Omental fat pad (tissue), 4 donors: ENCODE measurements around the gene CCDC120. TPM values are rescaled to one million over a fixed set of nuclear protein-coding genes. Genes with fewer than 3 reads are reported as not detected.

Experiments used
- ATAC-seq: fragments of 150-250 bp; one replicate; pipeline ENCODE4 v1.9.1; 2016; ENCODE audit warnings: mild to moderate bottlenecking, moderate library complexity; ENCODE audit not compliant: low FRiP score
- DNase-seq: peaks from one replicate; pipeline ENCODE4 v3.0.0-alpha.2; 2019; ENCODE audit warnings: low spot score
- CTCF ChIP-seq, 3 donors: fragments of 450-650 bp; IDR thresholded peaks; one replicate each; pipeline ENCODE4 v1.5.1; 2016 to 2017; ENCODE audit warnings: antibody characterized with exemption in 3 of 3, mild to moderate bottlenecking in 3 of 3, moderate library complexity in 2 of 3
- small RNA-seq: library from RNA; depleted of rRNA; stranded (forward); fragments of <200 nt; gene quantifications from one replicate; pipeline ENCODE3, GENCODE V24; 2016
- total RNA-seq, 4 donors: library from RNA; depleted of rRNA; stranded (reverse); fragments of >200 nt; gene quantifications; one replicate each; pipeline ENCODE4 v1.1.0, GENCODE V29; 2016

CCDC120 gene
- total RNA-seq, 4 donors from 2014 or later = 1.1 to 3.2 (median 2.5) TPM

GRCh38 chrX:49111791-49112190 is 53.0 kb downstream of the CCDC120 start:
- no peak for ATAC-seq
- no peak for TF ChIP-seq CTCF (IDR thresholded peaks at IDR 0.05)
- DNase-seq = no peak

GRCh38 chrX:49116076-49116475 is 57.3 kb downstream of the CCDC120 start:
- TF ChIP-seq CTCF (IDR thresholded peaks at IDR 0.05) = no peak
- DNase-seq (no peak), ATAC-seq (no peak)

GRCh38 chrX:49116716-49117115 is 57.9 kb downstream of the CCDC120 start:
- ATAC-seq = no peak

GRCh38 chrX:49117581-49117980 is 58.8 kb downstream of the CCDC120 start:
- ATAC-seq = no peak
- no peak for DNase-seq
- TF ChIP-seq CTCF (IDR thresholded peaks at IDR 0.05) = no peak

More at GRCh38 chrX:49116716-49117115, 57.9 kb downstream of the CCDC120 start:
- DNase-seq = no peak
- no peak for TF ChIP-seq CTCF (IDR thresholded peaks at IDR 0.05)

Small RNA genes lying within 50 kb of the gene (small RNA-seq; reads per million reads assigned to genes)
- not detected for gene RNU4-52P

Other genes starting within 250 kb of the CCDC120 start
- gene ERAS, start 232.5 kb upstream of the CCDC120 start, total RNA-seq = not detected
- 1 to 10 TPM in 2 of 4 donors, under 1 TPM in 1, not detected in 1; 0.93 to 2.3 (median 1.4) TPM for gene PCSK1N, start 223.4 kb upstream of the CCDC120 start, total RNA-seq
- gene TIMM17B, start 161.2 kb upstream of the CCDC120 start, total RNA-seq = 10 to 100 TPM; 13.7 to 34.1 (median 29.4) TPM
- gene PQBP1, start 161.1 kb upstream of the CCDC120 start, total RNA-seq = 10 to 100 TPM; 36.6 to 59.7 (median 55.2) TPM
- 10 to 100 TPM; 10.2 to 22.0 (median 17.2) TPM for gene SLC35A2, start 147.4 kb upstream of the CCDC120 start, total RNA-seq
- gene PIM2, start 140.0 kb upstream of the CCDC120 start, total RNA-seq = 10 to 100 TPM in 2 of 4 donors, 1 to 10 TPM in 2; 9.6 to 14.0 (median 11.5) TPM
- gene OTUD5, start 101.4 kb upstream of the CCDC120 start, total RNA-seq = 10 to 100 TPM; 32.7 to 43.0 (median 38.3) TPM
- 10 to 100 TPM in 1 of 4 donors, 1 to 10 TPM in 3; 1.9 to 11.3 (median 3.7) TPM for gene KCND1, start 87.2 kb upstream of the CCDC120 start, total RNA-seq
- gene GRIPAP1, start 56.7 kb upstream of the CCDC120 start, total RNA-seq = 10 to 100 TPM; 25.1 to 44.5 (median 32.2) TPM
- gene TFE3, start 15.6 kb upstream of the CCDC120 start, total RNA-seq = 100 to 1,000 TPM in 3 of 4 donors, 10 to 100 TPM in 1; 89.8 to 124 (median 116) TPM
- 10 to 100 TPM in 3 of 4 donors, 1 to 10 TPM in 1; 7.8 to 17.3 (median 12.3) TPM for gene PRAF2, start 15.0 kb downstream of the CCDC120 start, total RNA-seq
- 100 to 1,000 TPM in 3 of 4 donors, 10 to 100 TPM in 1; 90.8 to 131 (median 116) TPM for gene WDR45, start 20.9 kb downstream of the CCDC120 start, total RNA-seq
- gene GPKOW, start 64.7 kb downstream of the CCDC120 start, total RNA-seq = 10 to 100 TPM; 16.0 to 30.9 (median 19.6) TPM
- gene MAGIX, start 103.8 kb downstream of the CCDC120 start, total RNA-seq = 1 to 10 TPM; 1.1 to 7.3 (median 3.3) TPM
- 10 to 100 TPM; 26.3 to 48.0 (median 38.3) TPM for gene PLP2, start 112.9 kb downstream of the CCDC120 start, total RNA-seq
- 10 to 100 TPM in 2 of 4 donors, 1 to 10 TPM in 2; 5.1 to 28.1 (median 11.9) TPM for gene PRICKLE3, start 127.4 kb downstream of the CCDC120 start, total RNA-seq
- gene SYP, start 141.2 kb downstream of the CCDC120 start, total RNA-seq = 1 to 10 TPM in 3 of 4 donors, under 1 TPM in 1; 0.46 to 3.3 (median 2.2) TPM
- under 1 TPM; 0.19 to 0.60 (median 0.34) TPM for gene CACNA1F, start 174.3 kb downstream of the CCDC120 start, total RNA-seq
- 10 to 100 TPM in 2 of 4 donors, 1 to 10 TPM in 2; 8.9 to 14.3 (median 11.1) TPM for gene CCDC22, start 176.5 kb downstream of the CCDC120 start, total RNA-seq
- not detected for gene FOXP3, start 205.7 kb downstream of the CCDC120 start, total RNA-seq
- 1 to 10 TPM; 2.6 to 6.5 (median 4.6) TPM for gene PPP1R3F, start 210.8 kb downstream of the CCDC120 start, total RNA-seq
- gene GAGE10, start 244.6 kb downstream of the CCDC120 start, total RNA-seq = not detected